KMS-11 (cell line): ENCODE data around the gene SLA2.
"Not testable (repeated sequence)": the region's sequence is repeated elsewhere in the genome, so short reads cannot be mapped to it uniquely, and the experiment has no call there.

ENCODE experiments used
- H2AFZ ChIP-seq: fragments of 200-600 bp; sonication (generic); 2 replicates; pipeline ENCODE4 v1.6.1; 2016; ENCODE audit warnings: antibody characterized with exemption, mixed run types, low read depth
- H3K27ac ChIP-seq: fragments of 200-600 bp; sonication (generic); 2 replicates; pipeline ENCODE4 v1.6.1; 2016; ENCODE audit warnings: mild to moderate bottlenecking, mixed run types
- H3K27me3 ChIP-seq: fragments of 200-600 bp; sonication (generic); 2 replicates; pipeline ENCODE4 v1.6.1; 2017; ENCODE audit warnings: mild to moderate bottlenecking, low read depth, mixed run types, moderate library complexity; ENCODE audit not compliant: insufficient read depth
- H3K36me3 ChIP-seq: fragments of 200-600 bp; sonication (generic); 2 replicates; pipeline ENCODE4 v1.6.1; 2017; ENCODE audit warnings: mild to moderate bottlenecking, mixed run types; ENCODE audit not compliant: insufficient read depth
- H3K4me1 ChIP-seq: fragments of 200-600 bp; sonication (generic); 2 replicates; pipeline ENCODE4 v1.6.1; 2016; ENCODE audit warnings: mild to moderate bottlenecking, low read depth, mixed run types; ENCODE audit not compliant: poor library complexity, severe bottlenecking
- H3K4me2 ChIP-seq: fragments of 200-600 bp; sonication (generic); 2 replicates; pipeline ENCODE4 v1.7.0; 2016; ENCODE audit warnings: mild to moderate bottlenecking, mixed run types
- H3K4me3 ChIP-seq: fragments of 200-600 bp; sonication (generic); IDR thresholded peaks from 2 replicates; pipeline ENCODE4 v1.6.1; 2017; ENCODE audit warnings: low read depth, low read length, mixed read lengths; ENCODE audit not compliant: insufficient read depth
- H3K79me2 ChIP-seq: fragments of 200-600 bp; sonication (generic); 2 replicates; pipeline ENCODE4 v1.6.1; 2016; ENCODE audit warnings: low read depth, mixed run types; ENCODE audit not compliant: insufficient read depth
- H3K9ac ChIP-seq: fragments of 200-600 bp; sonication (generic); 2 replicates; pipeline ENCODE4 v1.6.1; 2016; ENCODE audit warnings: mild to moderate bottlenecking, mixed run types
- H4K20me1 ChIP-seq: fragments of 200-600 bp; sonication (generic); 2 replicates; pipeline ENCODE4 v1.6.1; 2016; ENCODE audit warnings: mild to moderate bottlenecking, mixed run types; ENCODE audit not compliant: insufficient read depth
- TF ChIP-seq, protein P1 (sequence below): fragments of 200-600 bp; sonication (generic); conservative IDR thresholded peaks from 2 replicates; pipeline ENCODE4 v1.6.1; 2017; ENCODE audit warnings: low read depth, mild to moderate bottlenecking, antibody characterized with exemption, low read length, moderate library complexity, mixed read lengths

The SLA2 gene

DNA sequence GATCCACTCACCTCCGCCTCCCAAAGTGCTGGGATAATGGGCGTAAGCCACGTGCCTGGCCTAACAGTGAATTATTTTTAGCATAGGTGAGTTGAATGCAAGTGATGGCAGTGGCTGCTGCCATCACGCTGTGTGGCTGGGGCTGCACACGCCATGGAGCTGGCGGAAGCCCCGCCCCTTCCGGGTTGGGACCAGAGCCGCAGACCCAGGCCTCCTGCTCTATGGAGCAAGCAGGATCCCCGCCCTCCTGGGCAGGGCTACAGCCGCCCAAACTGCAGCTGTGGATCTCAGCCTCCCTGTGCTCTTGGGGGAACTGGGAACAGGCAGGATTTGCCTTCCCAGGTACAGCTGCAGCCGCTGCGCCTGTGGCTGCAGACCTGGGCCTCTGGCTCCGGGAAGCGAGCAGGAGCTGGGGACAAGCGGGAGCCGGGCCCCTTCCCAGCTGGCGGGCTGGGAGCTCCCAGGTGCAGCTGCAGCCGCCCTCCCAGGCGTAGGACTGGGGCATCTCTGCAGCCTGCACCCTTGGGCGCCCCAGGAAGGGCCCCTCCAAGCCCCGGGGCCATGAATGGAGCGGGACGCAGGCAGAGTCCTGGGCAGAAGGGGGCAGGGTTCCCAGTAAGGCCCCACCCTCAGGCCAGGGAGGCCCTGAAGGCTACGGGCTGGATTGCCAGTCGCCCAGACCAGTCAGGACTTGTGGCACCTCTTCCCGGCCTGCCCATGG, 30.9 kb upstream of the SLA2 start:
- no peak overlapping the region for H3K4me3 ChIP-seq
- no peak overlapping the region for H3K4me2 ChIP-seq

DNA sequence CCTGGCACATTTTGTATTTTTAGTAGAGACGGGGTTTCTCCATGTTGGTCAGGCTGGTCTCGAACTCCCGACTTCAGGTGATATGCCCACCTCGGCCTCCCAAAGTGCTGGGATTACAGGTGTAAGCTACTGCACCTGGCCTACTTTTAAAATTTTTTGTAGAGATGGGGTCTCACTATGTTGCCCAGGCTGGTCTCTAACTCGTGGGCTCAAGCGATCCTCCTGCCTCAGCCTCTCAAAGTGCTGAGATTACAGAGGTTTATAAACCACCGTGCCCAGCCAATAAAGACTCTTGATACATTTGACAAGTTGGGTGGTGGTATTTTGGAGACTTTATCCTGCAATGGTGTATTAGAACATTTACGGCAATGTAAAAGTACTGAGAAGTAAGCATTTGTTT, 29.5 kb upstream of the SLA2 start:
- H3K4me2 ChIP-seq, H3K27ac ChIP-seq: not testable (repeated sequence)

More for the DNA sequence above, 30.9 kb upstream of the SLA2 start:
- H3K79me2 ChIP-seq: no peaks in the 10 kb centered on the region
- H3K27me3 ChIP-seq: no peaks in the 10 kb centered on the region
- H3K27ac ChIP-seq: no peak overlapping the region
- no peak overlapping the region for H3K9ac ChIP-seq
- TF ChIP-seq, protein P1, sequence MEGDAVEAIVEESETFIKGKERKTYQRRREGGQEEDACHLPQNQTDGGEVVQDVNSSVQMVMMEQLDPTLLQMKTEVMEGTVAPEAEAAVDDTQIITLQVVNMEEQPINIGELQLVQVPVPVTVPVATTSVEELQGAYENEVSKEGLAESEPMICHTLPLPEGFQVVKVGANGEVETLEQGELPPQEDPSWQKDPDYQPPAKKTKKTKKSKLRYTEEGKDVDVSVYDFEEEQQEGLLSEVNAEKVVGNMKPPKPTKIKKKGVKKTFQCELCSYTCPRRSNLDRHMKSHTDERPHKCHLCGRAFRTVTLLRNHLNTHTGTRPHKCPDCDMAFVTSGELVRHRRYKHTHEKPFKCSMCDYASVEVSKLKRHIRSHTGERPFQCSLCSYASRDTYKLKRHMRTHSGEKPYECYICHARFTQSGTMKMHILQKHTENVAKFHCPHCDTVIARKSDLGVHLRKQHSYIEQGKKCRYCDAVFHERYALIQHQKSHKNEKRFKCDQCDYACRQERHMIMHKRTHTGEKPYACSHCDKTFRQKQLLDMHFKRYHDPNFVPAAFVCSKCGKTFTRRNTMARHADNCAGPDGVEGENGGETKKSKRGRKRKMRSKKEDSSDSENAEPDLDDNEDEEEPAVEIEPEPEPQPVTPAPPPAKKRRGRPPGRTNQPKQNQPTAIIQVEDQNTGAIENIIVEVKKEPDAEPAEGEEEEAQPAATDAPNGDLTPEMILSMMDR: no peak
- H3K36me3 ChIP-seq: no peaks in the 10 kb centered on the region
- no peak overlapping the region for H2AFZ ChIP-seq
- no peaks in the 10 kb centered on the region for H4K20me1 ChIP-seq
- no peaks in the 10 kb centered on the region for H3K4me1 ChIP-seq

DNA sequence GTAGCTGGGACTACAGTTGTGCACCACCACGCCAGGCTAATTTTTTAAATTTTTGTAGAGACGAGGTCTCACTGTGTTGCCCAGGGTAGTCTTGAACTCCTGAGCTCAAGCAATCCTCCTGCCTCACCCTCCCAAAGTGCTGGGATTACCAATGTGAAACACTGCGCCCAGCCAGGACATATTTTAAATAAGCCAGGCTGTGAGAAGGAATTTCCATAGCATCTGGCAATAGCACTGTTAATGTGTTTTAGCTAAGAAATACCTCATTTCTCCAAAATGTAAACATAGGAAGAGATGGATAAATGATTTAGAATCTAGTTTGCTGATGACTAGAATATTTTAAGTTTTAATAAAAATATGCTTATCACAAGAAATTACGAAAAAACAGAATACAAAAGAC, 27.0 kb upstream of the SLA2 start:
- no peak overlapping the region for H3K27ac ChIP-seq
- no peak overlapping the region for H3K4me2 ChIP-seq

More for the DNA sequence above, 29.5 kb upstream of the SLA2 start:
- H3K9ac ChIP-seq, H3K4me3 ChIP-seq, H4K20me1 ChIP-seq, H3K36me3 ChIP-seq, H2AFZ ChIP-seq, H3K27me3 ChIP-seq, H3K4me1 ChIP-seq, H3K79me2 ChIP-seq: not testable (repeated sequence)

DNA sequence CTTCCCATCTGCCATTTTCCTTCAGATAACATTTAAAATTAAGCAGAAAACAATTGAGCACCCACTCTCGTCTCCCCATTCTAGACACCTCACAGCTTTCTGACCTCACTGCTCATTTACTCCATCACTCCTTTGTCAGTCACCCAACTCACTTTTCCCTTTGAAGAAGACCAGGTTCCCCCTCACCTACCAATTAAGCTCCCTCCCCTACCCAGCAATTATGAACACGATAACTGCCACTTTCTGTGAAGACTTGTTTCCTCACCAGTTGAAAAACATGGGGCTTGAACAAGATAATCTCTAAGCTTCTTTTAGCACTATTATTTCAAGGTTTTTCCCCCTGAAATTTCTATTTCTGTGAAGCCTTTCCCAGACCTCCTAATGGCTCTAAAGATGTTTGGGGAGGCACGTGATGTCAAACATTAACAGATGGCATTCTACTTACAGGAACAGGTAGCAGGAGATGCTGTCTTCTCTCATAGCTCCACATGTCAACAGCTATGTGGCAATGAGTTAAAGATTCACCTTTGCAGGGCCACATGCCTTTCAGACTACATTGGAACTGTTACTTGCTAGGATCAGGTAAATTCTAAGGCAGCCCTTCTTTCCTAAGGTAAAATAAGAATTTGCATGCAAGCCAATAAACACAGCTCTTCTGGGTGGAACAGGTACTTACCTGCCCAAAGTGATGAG, 24.8 kb upstream of the SLA2 start:
- Histone ChIP-seq H2AFZ (no peak overlapping the region), H3K79me2 (no peaks in the 10 kb centered on the region), H3K4me3 (no peak overlapping the region), H3K36me3 (no peaks in the 10 kb centered on the region), H4K20me1 (no peaks in the 10 kb centered on the region), H3K27me3 (no peaks in the 10 kb centered on the region), H3K4me1 (no peaks in the 10 kb centered on the region), H3K4me2 (no peak overlapping the region), H3K9ac (no peak overlapping the region), H3K27ac (no peak overlapping the region)
- TF ChIP-seq, protein P1: no peak

More for the DNA sequence above, 27.0 kb upstream of the SLA2 start:
- Histone ChIP-seq H2AFZ (no peak overlapping the region), H4K20me1 (no peaks in the 10 kb centered on the region), H3K27me3 (no peaks in the 10 kb centered on the region), H3K79me2 (no peaks in the 10 kb centered on the region), H3K9ac (no peak overlapping the region), H3K4me1 (no peaks in the 10 kb centered on the region), H3K36me3 (no peaks in the 10 kb centered on the region), H3K4me3 (no peak overlapping the region)
- TF ChIP-seq, protein P1: no peak
